SK-N-SH (cell line): ENCODE results near the gene POU2F3.

Experiments used
- CTCF ChIP-seq: fragments of 200-600 bp; sonication (generic); IDR thresholded peaks from 2 replicates; pipeline ENCODE4 v1.6.1; 2017; ENCODE audit warnings: antibody characterized with exemption, mild to moderate bottlenecking, moderate library complexity
- FOXJ3 ChIP-seq: sonication (generic); formaldehyde crosslinking; IDR thresholded peaks from 2 replicates; pipeline ENCODE4 v1.5.1; 2020; ENCODE audit warnings: mild to moderate bottlenecking, missing genetic modification reagents
- MAX ChIP-seq: IDR thresholded peaks from 2 replicates; pipeline ENCODE4 v1.4.0; 2012; ENCODE audit warnings: low read depth
- MEF2A ChIP-seq: IDR thresholded peaks from 2 replicates; pipeline ENCODE4 v1.4.0; 2012; ENCODE audit warnings: low read depth, borderline replicate concordance
- POLR2AphosphoS5 ChIP-seq: IDR thresholded peaks from 2 replicates; pipeline ENCODE4 v1.6.1; 2012; ENCODE audit warnings: low read depth, low read length
- RXRA ChIP-seq: IDR thresholded peaks from 2 replicates; pipeline ENCODE4 v1.4.0; 2012; ENCODE audit warnings: low read depth, mild to moderate bottlenecking, borderline replicate concordance
- TEAD4 ChIP-seq: IDR thresholded peaks from 2 replicates; pipeline ENCODE4 v1.4.0; 2012; ENCODE audit warnings: mild to moderate bottlenecking, borderline replicate concordance; ENCODE audit not compliant: insufficient read depth
- USF1 ChIP-seq: IDR thresholded peaks from 2 replicates; pipeline ENCODE4 v1.4.0; 2012; ENCODE audit warnings: low read depth, borderline replicate concordance
- USF2 ChIP-seq: fragments of 150-350 bp; IDR thresholded peaks from 2 replicates; pipeline ENCODE4 v1.6.1; 2017; ENCODE audit warnings: antibody characterized with exemption, low read length, low read depth, borderline replicate concordance

- no peak for TF ChIP-seq CTCF
- TF ChIP-seq MAX, result no peak
- no peak for TF ChIP-seq TEAD4
- TF ChIP-seq RXRA, result no peak
- TF ChIP-seq POLR2AphosphoS5, result no peak
- TF ChIP-seq FOXJ3 (CRISPR knock-in tag), result no peak
- TF ChIP-seq MEF2A, result no peak
- TF ChIP-seq USF1, result no peak
- no peak for TF ChIP-seq USF2
Observed at GRCh38 chr11:120314861-120315260, 74.9 kb downstream of the POU2F3 start.
